NCI-H2029 (cell line): ENCODE results near the gene PINLYP.
A peak's percentile ranks its signal among the peaks of the same experiment; 100 is the strongest.
"Not testable (repeated sequence)": the region's sequence is repeated elsewhere in the genome, so short reads cannot be mapped to it uniquely, and the experiment has no call there.

Experiments used
- DNase-seq: peaks from one replicate; lab custom pipeline; 2025; lab: John Stamatoyannopoulos, UW

The PINLYP gene

GRCh38 chr19:43575156-43575950, at the start of gene PINLYP, which contains the start of gene XRCC1:
TSS of gene PINLYP (plus strand) at chr19:43575801. CDS start at chr19:43577192, 1,391 bp downstream.
TSS of gene XRCC1 (minus strand) at chr19:43575527. CDS start at chr19:43575458, 69 bp downstream.
- peak; percentile 99 for DNase-seq

- no peak for DNase-seq
These were observed 49.5 kb upstream of the PINLYP start for GRCh38 chr19:43525836-43526771.

- DNase-seq, result peak; percentile 43
These were observed 48.4 kb upstream of the PINLYP start, which contains the start of gene ETHE1 for GRCh38 chr19:43526884-43527859. TSS of gene ETHE1 (minus strand) at chr19:43527201. CDS start at chr19:43527177, 24 bp downstream.

- peak; percentile 67 for DNase-seq
These were observed 47.6 kb upstream of the PINLYP start for GRCh38 chr19:43527860-43528622.

GRCh38 chr19:43532571-43532961, 43.0 kb upstream of the PINLYP start:
- DNase-seq, result peak; percentile 49

GRCh38 chr19:43532962-43533545, 42.5 kb upstream of the PINLYP start, which contains the start of gene ZNF575:
TSS of gene ZNF575 (plus strand) at chr19:43533188. CDS start at chr19:43534423, 1,235 bp downstream.
- peak; percentile 85 for DNase-seq

GRCh38 chr19:43533546-43534304, 41.9 kb upstream of the PINLYP start:
- peak; percentile 99 for DNase-seq

- no peak for DNase-seq
These were observed 41.2 kb upstream of the PINLYP start for GRCh38 chr19:43534305-43534815.

GRCh38 chr19:43534816-43535761, 40.5 kb upstream of the PINLYP start:
- DNase-seq, result peak; percentile 38

- no peak for DNase-seq
These were observed 36.7 kb upstream of the PINLYP start for GRCh38 chr19:43538922-43539321.

GRCh38 chr19:43540381-43540780, 35.2 kb upstream of the PINLYP start:
- DNase-seq, result no peak

GRCh38 chr19:43541920-43542650, 33.5 kb upstream of the PINLYP start:
- no peak for DNase-seq

- DNase-seq, result no peak
These were observed 31.5 kb upstream of the PINLYP start for GRCh38 chr19:43544077-43544476.

- no peak for DNase-seq
These were observed 30.3 kb upstream of the PINLYP start for GRCh38 chr19:43545276-43545675.

GRCh38 chr19:43545981-43546380, 29.6 kb upstream of the PINLYP start:
- no peak for DNase-seq

- DNase-seq, result no peak
These were observed 29.0 kb upstream of the PINLYP start for GRCh38 chr19:43546581-43546980.

- not testable (repeated sequence) for DNase-seq
These were observed 27.7 kb upstream of the PINLYP start for GRCh38 chr19:43547926-43548325.
